ENCODE results near the gene FUT8.
A peak's percentile ranks its signal among the peaks of the same experiment; 100 is the strongest.
"Not testable (repeated sequence)": the region's sequence is repeated elsewhere in the genome, so short reads cannot be mapped to it uniquely, and the experiment has no call there.

Gene FUT8

GRCh38 chr14:65419593-65420252 is 7.2 kb downstream of the FUT8 start:
- no peak for DNase-seq

GRCh38 chr14:65421201-65421981 is 8.9 kb downstream of the FUT8 start:
- DNase-seq = peak; percentile 69

GRCh38 chr14:65422088-65422834 is 9.7 kb downstream of the FUT8 start:
- no peak for DNase-seq

GRCh38 chr14:65423982-65424381 is 11.5 kb downstream of the FUT8 start:
- no peak for DNase-seq

- DNase-seq = no peak
Observed at GRCh38 chr14:65424531-65424930, 12.0 kb downstream of the FUT8 start.

- DNase-seq = no peak
Observed at GRCh38 chr14:65425885-65426284, 13.4 kb downstream of the FUT8 start.

GRCh38 chr14:65426902-65427301 is 14.4 kb downstream of the FUT8 start:
- DNase-seq = not testable (repeated sequence)

- DNase-seq = no peak
Observed at GRCh38 chr14:65428691-65429090, 16.2 kb downstream of the FUT8 start.

GRCh38 chr14:65429757-65430156 is 17.2 kb downstream of the FUT8 start:
- no peak for DNase-seq

GRCh38 chr14:65431245-65431644 is 18.7 kb downstream of the FUT8 start:
- DNase-seq = no peak

- DNase-seq = no peak
Observed at GRCh38 chr14:65431951-65432350, 19.4 kb downstream of the FUT8 start.

- no peak for DNase-seq
Observed at GRCh38 chr14:65432361-65432948, 19.9 kb downstream of the FUT8 start.

- DNase-seq = no peak
Observed at GRCh38 chr14:65433157-65433556, 20.6 kb downstream of the FUT8 start.

- DNase-seq = no peak
Observed at GRCh38 chr14:65433646-65434045, 21.1 kb downstream of the FUT8 start.

GRCh38 chr14:65434216-65434850 is 21.8 kb downstream of the FUT8 start:
- no peak for DNase-seq

- no peak for DNase-seq
Observed at GRCh38 chr14:65438266-65438933, 25.9 kb downstream of the FUT8 start.

- DNase-seq = no peak
Observed at GRCh38 chr14:65439117-65439516, 26.6 kb downstream of the FUT8 start.

GRCh38 chr14:65440230-65440629 is 27.7 kb downstream of the FUT8 start:
- DNase-seq = no peak

- no peak for DNase-seq
Observed at GRCh38 chr14:65444230-65444629, 31.7 kb downstream of the FUT8 start.

- peak; percentile 60 for DNase-seq
Observed at GRCh38 chr14:65446159-65446558, 33.6 kb downstream of the FUT8 start.

- no peak for DNase-seq
Observed at GRCh38 chr14:65449647-65450046, 37.1 kb downstream of the FUT8 start.

GRCh38 chr14:65453807-65454480 is 41.4 kb downstream of the FUT8 start:
- DNase-seq = no peak
